Activated CD8-positive, alpha-beta memory T cell treated with anti-CD3 and anti-CD28 coated beads, Interleukin-2, amount 50 U/mL, for 24 hours (primary cell): ENCODE data around the gene GNAI1.

ENCODE experiments used
- DNase-seq: peaks from one replicate; pipeline ENCODE4 v3.0.0-alpha.2; 2020; ENCODE audit errors: extremely low read depth

The GNAI1 gene

DNA sequence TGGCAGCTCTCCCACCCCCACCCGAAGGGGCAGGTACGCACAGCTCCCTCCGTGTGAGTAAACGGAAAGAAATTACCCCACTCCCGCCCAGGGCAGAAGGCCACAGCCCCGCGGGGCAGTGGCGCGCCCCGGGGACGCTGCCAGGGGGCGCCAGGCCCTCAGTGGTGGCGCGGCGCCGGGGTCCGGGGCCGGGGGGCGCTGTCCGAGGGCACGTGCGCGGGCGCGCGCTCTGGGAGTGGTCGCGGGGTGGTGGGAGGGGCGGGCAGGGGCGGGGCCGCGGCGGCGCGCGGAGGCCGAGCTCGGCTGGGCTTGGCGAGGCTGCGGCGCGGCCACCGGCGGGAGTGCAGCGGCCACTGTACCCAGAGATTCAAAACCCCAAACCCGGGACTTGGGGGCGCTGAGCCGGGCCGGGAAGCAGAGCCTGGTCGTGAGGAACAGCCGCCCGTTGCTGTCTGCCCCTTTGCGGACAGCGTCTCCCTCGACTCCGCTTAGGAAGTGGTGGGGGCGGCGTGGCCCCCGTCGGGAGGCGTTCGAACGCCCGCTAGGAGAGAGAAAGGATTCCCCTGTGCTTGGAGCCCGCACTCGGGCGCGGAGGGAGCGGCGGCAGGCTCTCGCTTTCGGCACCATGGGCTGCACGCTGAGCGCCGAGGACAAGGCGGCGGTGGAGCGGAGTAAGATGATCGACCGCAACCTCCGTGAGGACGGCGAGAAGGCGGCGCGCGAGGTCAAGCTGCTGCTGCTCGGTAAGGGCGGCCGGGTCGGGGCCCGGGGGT lies at the start of gene GNAI1:
Gene GNAI1, plus strand, starts transcription at position 296 of the 773 bp plus-strand sequence. Its CDS starts 330 bp downstream, at position 626.
- DNase-seq: no peak

DNA sequence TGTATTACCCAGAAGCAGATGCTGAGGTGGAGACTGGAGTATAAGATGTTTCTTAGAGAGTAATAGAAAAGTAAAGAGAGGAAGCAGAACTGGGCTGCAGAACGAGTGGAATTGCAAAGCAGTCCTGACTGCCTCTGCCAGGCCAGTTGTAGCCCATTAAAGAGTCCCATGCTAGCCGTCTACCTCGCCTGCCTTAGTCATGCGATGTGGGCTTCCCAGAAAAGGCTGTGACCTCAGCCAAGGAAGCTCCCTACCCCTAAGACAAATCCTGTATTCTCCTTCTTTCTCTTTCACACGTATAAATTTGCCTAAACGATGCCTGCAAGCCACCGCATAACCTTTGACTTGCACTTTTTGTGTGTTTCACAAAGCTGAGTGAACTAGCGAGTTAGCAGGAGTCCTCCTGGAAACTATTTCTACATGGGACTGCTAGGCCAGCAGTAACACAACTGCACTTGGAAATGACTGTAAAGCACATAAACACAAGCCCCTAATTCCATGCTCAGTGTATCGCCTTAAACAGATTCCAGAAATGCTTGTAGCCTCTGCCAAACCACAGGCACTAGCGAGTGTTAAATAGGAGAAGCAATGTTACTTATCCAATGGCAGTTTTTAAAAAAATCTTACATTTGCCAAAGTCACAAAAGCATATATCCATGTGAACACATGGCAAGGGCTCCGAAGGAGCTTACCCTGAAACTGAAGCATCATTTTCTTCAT lies 47.4 kb upstream of the GNAI1 start:
- no peak for DNase-seq

DNA sequence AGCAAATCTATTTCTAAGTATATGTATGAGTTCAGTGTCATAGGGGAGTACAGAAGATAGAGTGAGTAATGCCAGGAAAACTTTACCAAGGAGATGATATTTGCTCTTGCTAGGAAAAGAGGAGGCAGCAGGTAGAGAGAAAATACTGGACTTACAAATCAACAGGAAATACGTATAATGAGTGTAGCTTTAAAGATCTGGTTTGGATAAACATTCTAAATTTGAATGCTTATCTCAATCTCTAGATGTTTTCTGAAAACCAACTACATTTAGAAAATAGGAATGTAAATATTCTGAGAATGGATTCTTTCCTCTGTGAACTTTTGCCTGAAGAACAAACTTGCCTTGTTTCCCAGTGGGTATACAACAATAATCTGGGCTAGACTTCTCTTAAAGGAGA lies 46.9 kb upstream of the GNAI1 start:
- no peak for DNase-seq

GRCh38 chr7:80088705-80089104 lies 45.9 kb upstream of the GNAI1 start:
- DNase-seq: no peak

GRCh38 chr7:80089366-80089765 lies 45.3 kb upstream of the GNAI1 start:
- DNase-seq: no peak

GRCh38 chr7:80093349-80093748 lies 41.3 kb upstream of the GNAI1 start:
- DNase-seq: no peak

DNA sequence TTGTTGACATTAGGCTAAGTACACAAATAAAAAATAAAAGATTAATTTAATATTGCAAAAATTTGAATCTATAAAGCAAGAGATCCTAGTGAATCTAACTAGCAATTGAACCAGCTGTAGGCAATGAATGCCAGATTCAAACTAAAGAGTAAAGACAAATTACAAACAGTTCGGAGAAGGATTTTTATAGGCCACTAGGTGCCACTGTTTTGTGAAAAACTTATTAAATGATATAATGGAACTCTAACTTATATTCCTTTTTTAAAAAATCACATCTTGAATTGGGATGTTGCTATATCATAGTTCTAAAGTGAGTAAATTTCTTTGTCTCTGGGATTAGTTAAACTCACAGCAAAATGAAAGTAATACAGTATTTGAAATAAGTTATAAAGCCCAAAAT lies 39.1 kb upstream of the GNAI1 start:
- DNase-seq: no peak

GRCh38 chr7:80097756-80098155 lies 36.9 kb upstream of the GNAI1 start:
- DNase-seq: no peak

GRCh38 chr7:80098795-80099194 lies 35.8 kb upstream of the GNAI1 start:
- DNase-seq: no peak

- DNase-seq: no peak
These were observed 34.4 kb upstream of the GNAI1 start for GRCh38 chr7:80100254-80100653.

DNA sequence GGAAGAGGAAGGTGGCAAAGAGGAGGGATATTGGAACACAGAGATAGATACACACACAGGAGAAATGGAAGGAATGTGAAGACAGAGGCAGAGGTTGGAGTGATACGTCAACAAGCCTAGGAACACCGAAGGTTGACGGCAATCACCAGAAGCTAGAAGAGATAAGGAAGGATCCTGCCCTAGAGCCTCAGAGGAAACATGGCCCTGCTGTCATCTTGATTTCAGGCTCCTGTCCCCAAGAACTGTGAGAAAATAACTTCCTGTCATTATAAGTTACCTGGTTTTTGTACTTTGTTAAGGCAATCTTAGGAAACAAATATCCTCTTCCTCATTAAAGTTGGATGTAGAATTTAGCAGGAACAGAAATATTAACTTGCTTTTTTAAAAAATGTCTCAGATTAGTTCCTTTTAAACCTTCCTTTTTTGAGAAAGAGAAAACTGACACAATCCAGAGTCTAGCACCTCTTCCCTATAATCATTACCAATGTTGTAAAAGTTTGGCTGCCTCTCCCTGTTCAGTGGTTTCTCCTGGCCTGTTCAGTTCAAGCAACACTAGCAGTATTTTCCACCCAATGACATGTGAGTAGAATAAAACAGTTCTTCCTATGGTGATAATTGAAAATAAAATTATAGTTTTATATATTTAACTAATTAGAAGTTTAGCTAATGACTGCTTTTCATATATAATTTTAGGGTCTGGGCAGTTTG lies 28.8 kb upstream of the GNAI1 start:
- DNase-seq: no peak

- no peak for DNase-seq
These were observed 28.0 kb upstream of the GNAI1 start for GRCh38 chr7:80106498-80107113.

GRCh38 chr7:80107278-80107677 lies 27.4 kb upstream of the GNAI1 start:
- DNase-seq: no peak

DNA sequence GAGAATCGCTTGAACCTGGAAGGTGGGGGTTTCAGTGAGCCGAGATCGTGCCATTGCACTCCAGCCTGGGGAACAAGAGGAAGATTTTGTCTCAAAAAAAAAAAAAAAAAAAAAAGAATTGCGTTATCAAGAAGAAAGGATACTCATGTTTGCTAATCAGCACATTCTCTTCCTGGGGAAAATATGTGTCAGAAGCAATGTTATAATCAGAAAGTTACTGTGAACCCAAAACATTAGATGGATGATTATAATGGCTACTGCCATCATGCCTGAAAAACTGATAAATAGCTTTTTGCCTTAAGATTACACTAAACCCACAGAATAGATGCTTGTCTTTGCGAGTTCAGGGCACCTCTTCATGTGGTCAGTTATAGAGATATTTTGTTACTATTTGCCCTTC lies 24.3 kb upstream of the GNAI1 start:
- no peak for DNase-seq

- DNase-seq: no peak
These were observed 20.5 kb upstream of the GNAI1 start for GRCh38 chr7:80114159-80114558.

- no peak for DNase-seq
These were observed 9.9 kb upstream of the GNAI1 start for GRCh38 chr7:80124526-80125264.

DNA sequence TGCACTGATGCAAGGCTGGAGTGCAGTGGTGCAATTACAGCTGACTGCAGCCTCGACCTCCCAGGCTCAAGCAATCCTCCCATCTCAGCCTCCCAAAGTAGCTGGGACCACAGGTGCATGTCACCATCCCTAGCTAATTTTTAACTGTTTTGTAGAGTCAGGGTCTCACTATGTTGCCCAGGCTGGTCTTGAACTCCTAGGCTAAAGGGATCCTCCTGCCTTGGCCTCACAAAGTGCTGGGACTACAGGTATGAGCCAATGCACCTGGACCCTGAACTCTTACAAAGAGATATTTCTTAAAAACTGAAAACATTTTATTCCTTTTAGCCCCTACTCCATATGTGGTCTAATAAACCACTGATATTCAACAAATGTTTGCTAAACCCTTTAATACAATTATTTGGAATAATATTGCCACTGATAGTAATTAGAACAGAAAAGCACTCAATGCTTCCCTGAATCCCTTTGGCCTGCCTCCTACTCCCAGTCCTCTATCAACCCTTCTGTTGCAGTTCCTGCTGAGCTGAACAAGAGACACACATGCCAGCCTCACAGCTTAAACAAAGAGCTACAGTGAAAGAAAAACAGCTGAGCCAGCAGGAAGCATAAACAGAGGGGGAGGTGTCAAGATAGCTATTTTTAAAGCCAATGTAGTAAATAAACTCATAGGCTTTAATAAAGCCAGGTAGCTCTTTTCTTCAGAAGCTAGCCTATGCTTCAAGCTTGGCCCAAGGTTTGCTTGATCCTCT lies 7.0 kb upstream of the GNAI1 start:
- no peak for DNase-seq

- DNase-seq: no peak
These were observed 5.7 kb upstream of the GNAI1 start for GRCh38 chr7:80128918-80129317.

GRCh38 chr7:80129785-80130184 lies 4.8 kb upstream of the GNAI1 start:
- DNase-seq: no peak

DNA sequence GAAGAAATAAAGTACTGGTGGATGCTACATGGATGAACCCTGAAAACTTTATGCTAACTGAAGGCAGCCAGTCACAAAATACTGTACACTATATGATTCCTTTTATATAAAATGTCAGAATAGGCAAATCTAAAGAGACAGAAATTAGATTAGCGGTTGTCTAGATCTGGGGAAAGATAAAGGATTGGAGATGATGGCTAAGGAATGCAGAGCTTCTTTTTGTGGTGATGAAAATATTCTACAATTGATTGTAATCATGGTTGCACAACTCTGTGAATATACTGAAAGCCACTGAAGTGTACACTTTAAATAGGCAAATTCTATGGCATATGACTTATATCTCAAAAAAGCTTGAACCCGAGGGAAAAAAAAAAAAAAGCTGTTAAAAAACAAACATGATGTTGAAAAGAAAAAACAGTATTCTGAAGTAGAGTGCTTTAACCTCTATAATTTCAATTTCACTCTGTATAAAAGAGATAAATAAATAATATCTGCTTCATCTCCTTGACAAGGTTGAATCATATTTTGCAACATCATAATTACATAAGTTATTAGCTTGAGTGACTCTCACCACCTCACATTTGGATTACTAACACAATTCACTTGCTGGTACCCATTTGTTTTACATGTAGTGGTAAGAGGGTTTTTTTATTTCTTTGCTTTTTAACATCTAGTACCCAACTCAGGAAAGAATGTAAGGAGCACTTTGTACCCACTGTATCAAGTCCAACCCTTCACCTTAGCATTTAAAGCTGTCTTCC lies 2.8 kb upstream of the GNAI1 start:
- DNase-seq: no peak
